Activated T-cell treated with anti-CD3 and anti-CD28 coated beads, Interleukin-2, amount 50 U/mL, for 4 hours (primary cell): ENCODE data around the gene SCO1. TPM values are rescaled to one million over a fixed set of nuclear protein-coding genes. Genes with fewer than 3 reads are reported as not detected.
"Not testable (repeated sequence)": the region's sequence is repeated elsewhere in the genome, so short reads cannot be mapped to it uniquely, and the experiment has no call there.

Experiments
- ATAC-seq, 2 donors: fragments of 200-7000 bp; cut with Tn5 transposase; one replicate each; pipeline ENCODE4 v1.10.0; 2021
- DNase-seq: peaks from one replicate; pipeline ENCODE4 v3.0.0-alpha.2; 2020
- H3K27me3 Mint-ChIP-seq: one replicate; pipeline ENCODE4 v1.8.0; 2021; ENCODE audit warnings: low read depth, mixed read lengths
- H3K36me3 Mint-ChIP-seq: one replicate; pipeline ENCODE4 v1.8.0; 2022; ENCODE audit warnings: mixed read lengths; ENCODE audit not compliant: insufficient read depth
- H3K4me1 Mint-ChIP-seq: one replicate; pipeline ENCODE4 v1.8.0; 2021; ENCODE audit warnings: low read depth, mixed read lengths
- H3K4me3 Mint-ChIP-seq: one replicate; pipeline ENCODE4 v1.8.0; 2021; ENCODE audit warnings: mild to moderate bottlenecking, moderate library complexity, mixed read lengths
- H3K9me3 Mint-ChIP-seq: one replicate; pipeline ENCODE4 v1.8.0; 2021; ENCODE audit warnings: mixed read lengths
- total RNA-seq, 3 donors: library from RNA; stranded (reverse); gene quantifications; one replicate each; pipeline ENCODE4 v1.2.1, GENCODE V29; 2021

SCO1 gene
- total RNA-seq, 3 donors from 2014 or later, result 54.7 to 56.2 (median 55.7) TPM

DNA sequence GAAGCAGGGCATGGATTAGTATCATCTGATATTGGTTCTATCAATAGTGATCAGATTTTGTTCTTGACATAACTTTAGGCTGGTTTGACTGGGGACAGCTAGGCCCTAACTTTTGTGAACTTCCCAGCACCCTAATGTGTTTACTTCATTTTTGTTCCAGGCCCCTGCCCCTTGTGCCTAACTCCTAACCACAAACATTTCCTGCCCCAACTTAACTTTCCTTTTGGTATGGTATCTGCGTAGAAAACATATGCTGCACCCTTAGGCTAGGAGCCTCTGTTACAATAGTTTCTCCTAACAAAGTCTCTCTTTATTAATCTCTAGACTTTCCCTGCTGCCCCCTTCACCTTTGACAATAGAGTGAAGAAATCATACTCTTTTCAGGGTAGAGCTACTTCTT is 2.5 kb upstream of the SCO1 start:
- H3K4me1 Mint-ChIP-seq, result peaks cover 66% of the 10 kb centered on the region
- H3K4me3 Mint-ChIP-seq, result peak overlapping the region; percentile 68
- DNase-seq, result no peak
- no peak for ATAC-seq
- H3K36me3 Mint-ChIP-seq, result peaks cover 6% of the 10 kb centered on the region
- no peaks in the 10 kb centered on the region for H3K27me3 Mint-ChIP-seq
- no peaks in the 10 kb centered on the region for H3K9me3 Mint-ChIP-seq

DNA sequence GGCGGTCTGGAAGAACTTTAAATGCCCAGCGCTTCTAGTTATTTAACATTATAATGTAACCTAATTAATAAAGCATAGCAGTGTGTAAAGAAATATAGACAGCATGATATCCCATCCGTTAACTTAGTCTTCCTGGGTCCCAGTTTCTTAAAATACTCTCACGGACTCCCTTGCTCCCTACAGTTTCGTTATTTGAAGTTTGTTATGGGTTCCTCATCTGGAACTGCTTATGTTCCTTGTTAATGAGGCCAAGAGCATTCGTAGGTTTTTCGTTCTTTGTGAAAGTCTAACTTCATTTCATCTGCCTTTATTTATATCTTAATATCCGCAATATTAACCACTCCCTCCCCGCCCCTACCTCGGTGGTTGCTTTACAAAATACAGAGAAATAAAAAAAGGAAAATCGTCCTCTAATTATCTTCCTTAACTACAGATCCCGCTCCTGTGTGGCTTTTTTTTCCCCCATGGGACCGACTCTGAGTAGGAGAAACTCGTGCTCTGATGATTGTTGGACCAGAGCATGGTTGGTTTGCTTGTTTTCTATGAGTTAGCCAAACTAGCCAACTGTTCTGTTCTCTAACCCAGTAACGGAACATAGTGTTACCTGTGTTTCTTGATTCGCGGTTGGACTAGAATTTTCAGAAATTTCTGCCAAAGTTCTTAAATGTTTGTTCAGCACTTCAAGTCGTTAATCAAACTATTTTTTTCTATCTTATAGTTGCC is 924 bp upstream of the SCO1 start:
- Mint-ChIP-seq H3K4me3 (peak overlapping the region; percentile 98), H3K4me1 (peaks cover 62% of the 10 kb centered on the region), H3K27me3 (no peaks in the 10 kb centered on the region), H3K36me3 (peaks cover 13% of the 10 kb centered on the region), H3K9me3 (no peaks in the 10 kb centered on the region)
- DNase-seq, result no peak
- no peak for ATAC-seq

DNA sequence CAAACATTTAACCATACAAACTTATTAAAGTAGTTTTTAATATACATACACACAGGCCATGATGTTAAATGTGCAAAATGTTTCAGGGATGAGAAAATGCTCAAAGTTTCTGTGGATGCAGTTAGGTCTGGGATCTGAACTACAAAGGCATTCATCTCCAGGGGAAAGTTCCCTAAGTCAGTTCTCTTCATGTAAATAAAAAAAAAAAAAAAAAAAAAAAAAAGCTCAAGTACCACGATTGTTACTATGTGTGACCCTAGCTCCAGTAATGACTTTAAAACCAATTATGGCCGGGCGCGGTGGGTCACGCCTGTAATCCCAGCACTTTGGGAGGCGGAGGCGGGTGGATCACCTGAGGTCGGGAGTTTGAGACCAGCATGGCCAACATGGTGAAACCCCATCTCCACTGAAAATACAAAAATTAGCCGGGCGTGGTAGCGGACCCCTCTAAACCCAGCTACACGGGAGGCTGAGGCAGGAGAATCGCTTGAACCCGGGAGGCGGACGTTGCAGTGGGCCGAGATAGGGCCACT is 1.4 kb downstream of the SCO1 start:
- Mint-ChIP-seq H3K4me3 (peak overlapping the region; percentile 98), H3K4me1 (peaks cover 46% of the 10 kb centered on the region), H3K36me3 (peaks cover 20% of the 10 kb centered on the region)
- H3K27me3 Mint-ChIP-seq, ATAC-seq, DNase-seq, H3K9me3 Mint-ChIP-seq: not testable (repeated sequence)

DNA sequence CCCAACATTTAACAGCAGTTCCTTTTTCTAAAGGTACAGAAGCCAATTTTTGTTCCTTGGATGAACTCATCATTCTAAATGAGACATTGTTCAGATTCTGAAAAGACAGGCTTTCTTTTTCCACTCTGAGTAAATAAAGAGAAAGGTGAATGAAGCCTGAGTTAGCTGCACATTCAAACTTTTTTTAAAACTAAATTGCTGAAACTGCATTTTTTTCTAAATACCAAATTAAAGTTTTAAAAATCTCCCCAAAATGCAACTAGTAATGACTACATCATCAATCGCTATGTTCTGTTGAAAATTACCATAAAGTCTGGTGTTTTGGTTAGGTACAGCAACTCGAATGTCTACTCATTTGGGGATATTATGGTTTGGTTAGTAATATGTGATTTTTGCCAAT is 9.8 kb downstream of the SCO1 start:
- no peaks in the 10 kb centered on the region for H3K9me3 Mint-ChIP-seq
- ATAC-seq, result no peak

DNA sequence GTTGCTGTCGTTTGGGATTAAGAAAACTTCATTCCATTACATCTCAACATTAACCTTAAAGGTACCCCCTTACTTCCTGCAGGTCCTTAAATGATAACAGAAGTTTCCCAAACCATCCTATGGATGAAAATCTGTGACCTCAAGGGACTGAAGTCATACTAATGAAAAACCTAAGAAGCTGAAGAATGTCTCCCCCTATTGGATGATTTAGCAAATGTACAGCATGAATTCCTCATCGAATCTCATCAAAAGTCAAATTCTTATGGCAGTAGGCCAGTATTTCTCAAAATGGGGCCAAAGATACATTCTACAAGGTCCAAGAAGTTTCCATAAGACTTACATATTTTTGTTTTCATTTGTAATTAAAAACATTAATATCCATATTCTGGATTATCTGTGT is 13.5 kb downstream of the SCO1 start:
- DNase-seq (no peak), ATAC-seq (no peak)
- Mint-ChIP-seq H3K4me1 (peaks cover 4% of the 10 kb centered on the region), H3K4me3 (no peak overlapping the region), H3K36me3 (peaks cover 53% of the 10 kb centered on the region), H3K27me3 (no peaks in the 10 kb centered on the region), H3K9me3 (no peaks in the 10 kb centered on the region)

More for the DNA sequence above, 9.8 kb downstream of the SCO1 start:
- no peaks in the 10 kb centered on the region for H3K27me3 Mint-ChIP-seq
- no peak for DNase-seq
- no peak overlapping the region for H3K4me3 Mint-ChIP-seq
- peaks cover 21% of the 10 kb centered on the region for H3K4me1 Mint-ChIP-seq
- H3K36me3 Mint-ChIP-seq, result peaks cover 51% of the 10 kb centered on the region

DNA sequence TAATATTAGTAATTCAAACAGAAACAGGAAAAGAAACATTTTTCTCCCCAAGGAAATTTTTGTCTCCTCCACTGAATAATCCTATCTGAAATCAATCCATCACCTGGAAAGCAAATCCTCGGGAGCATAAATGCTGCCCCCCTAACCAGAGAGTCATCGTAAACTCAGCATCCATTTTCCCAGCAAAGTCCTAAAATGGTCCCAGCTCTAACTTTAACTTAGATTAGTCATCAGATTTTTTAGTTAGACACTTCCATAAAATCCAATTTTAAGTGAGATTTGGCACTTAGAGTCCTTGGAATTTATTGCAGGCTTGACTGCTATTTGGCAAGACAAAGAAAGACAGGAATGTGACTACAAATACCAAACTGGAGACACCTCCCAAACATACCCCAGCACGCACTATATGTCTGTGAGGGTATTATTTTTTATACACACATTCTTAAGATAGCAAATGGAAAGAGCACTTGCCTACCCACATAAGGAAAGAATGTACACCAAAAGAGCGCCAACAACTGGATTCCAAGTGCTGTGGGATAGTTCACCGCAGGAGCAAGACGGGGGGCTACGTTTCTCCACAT is 15.4 kb downstream of the SCO1 start:
- ATAC-seq, result no peak
- Mint-ChIP-seq H3K27me3 (no peaks in the 10 kb centered on the region), H3K4me3 (no peak overlapping the region), H3K36me3 (peaks cover 54% of the 10 kb centered on the region), H3K9me3 (no peaks in the 10 kb centered on the region), H3K4me1 (no peaks in the 10 kb centered on the region)
- no peak for DNase-seq

DNA sequence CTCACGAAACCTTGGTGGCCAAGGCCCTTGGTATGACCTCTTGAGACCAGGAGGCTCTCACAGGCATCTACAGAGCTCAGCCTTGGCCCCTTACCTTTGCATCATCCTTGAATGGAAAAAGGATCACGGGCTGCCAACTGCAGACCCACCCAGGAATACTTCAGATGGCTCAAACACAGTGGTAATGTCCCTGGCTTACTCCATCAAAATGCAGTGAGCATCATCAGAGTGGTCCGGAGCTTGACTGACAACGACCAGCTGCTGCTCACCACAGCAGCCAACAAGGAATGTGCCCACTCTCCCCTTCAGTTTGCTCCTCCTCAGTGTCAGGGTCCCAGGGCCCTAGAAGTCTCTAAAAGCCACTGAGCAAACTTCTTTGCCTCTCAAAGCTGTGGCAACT is 22.6 kb downstream of the SCO1 start:
- Mint-ChIP-seq H3K36me3 (peaks cover 15% of the 10 kb centered on the region), H3K4me1 (no peaks in the 10 kb centered on the region), H3K27me3 (no peaks in the 10 kb centered on the region), H3K4me3 (no peak overlapping the region), H3K9me3 (no peaks in the 10 kb centered on the region)
- no peak for ATAC-seq
- DNase-seq, result no peak

DNA sequence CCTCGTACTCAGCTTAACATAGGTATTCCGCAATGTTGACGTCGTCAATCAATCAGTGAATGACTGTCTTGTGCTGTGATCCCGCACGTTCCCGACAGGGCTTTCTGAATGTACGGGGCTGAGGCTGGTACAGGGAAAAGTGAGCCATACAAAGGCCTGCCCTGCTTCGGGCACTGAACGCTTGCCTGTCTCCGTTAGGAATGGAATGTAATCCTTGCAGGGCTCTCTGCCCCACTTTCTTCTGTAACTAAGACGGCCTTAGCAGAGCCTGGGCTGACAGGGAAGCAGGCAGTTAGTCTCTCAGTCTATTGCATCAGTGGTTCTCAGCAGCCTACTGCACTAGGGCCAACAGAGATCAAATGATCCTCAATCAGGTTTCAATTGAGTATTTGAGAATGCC is 24.0 kb downstream of the SCO1 start:
- ATAC-seq (no peak), DNase-seq (no peak)
- Mint-ChIP-seq H3K4me3 (no peak overlapping the region), H3K4me1 (no peaks in the 10 kb centered on the region), H3K9me3 (no peaks in the 10 kb centered on the region), H3K36me3 (peaks cover 10% of the 10 kb centered on the region), H3K27me3 (no peaks in the 10 kb centered on the region)

DNA sequence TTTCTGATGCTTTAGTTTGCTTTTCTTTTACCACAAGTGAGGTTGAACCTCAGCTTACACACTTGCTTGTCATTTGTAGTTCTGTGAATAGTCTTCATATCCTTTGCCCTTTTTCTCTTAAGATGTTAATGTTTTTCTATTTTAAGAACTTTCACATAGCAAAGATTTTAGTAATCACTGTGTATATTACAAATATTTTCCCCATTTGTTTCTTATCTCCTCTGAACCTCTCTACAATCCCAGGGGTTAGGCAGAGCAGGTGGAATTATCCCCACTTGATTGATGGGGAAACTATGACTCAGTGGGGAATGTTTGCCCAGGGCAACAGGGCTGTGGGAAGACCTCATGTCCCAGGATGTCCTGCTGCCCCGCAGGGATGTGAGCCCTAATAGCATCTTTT is 28.6 kb downstream of the SCO1 start:
- Mint-ChIP-seq H3K4me1 (no peaks in the 10 kb centered on the region), H3K9me3 (no peaks in the 10 kb centered on the region), H3K4me3 (no peak overlapping the region), H3K36me3 (no peaks in the 10 kb centered on the region), H3K27me3 (no peaks in the 10 kb centered on the region)
- no peak for ATAC-seq
- DNase-seq, result no peak

DNA sequence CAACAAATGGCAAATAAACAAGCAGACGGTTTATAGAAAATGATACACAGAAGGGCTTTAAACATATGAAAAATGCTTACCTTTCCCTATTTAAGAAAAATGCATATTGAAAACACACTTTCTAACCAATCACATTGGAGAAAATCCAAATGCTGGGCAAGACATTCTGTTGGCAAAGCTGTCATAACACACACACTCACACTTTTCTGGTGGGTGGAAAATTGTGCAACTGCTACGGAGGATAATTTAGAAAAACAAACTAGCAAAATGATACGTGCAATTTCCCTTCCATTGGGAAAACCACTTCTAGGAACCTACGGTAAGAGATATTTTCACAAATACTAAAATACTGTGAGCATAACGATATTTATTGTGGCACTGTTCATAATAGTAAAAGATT is 30.4 kb downstream of the SCO1 start:
- no peaks in the 10 kb centered on the region for H3K4me1 Mint-ChIP-seq
- ATAC-seq, result no peak
- H3K27me3 Mint-ChIP-seq, result no peaks in the 10 kb centered on the region
- peaks cover 3% of the 10 kb centered on the region for H3K36me3 Mint-ChIP-seq
- no peak overlapping the region for H3K4me3 Mint-ChIP-seq
- no peaks in the 10 kb centered on the region for H3K9me3 Mint-ChIP-seq
- DNase-seq, result no peak

DNA sequence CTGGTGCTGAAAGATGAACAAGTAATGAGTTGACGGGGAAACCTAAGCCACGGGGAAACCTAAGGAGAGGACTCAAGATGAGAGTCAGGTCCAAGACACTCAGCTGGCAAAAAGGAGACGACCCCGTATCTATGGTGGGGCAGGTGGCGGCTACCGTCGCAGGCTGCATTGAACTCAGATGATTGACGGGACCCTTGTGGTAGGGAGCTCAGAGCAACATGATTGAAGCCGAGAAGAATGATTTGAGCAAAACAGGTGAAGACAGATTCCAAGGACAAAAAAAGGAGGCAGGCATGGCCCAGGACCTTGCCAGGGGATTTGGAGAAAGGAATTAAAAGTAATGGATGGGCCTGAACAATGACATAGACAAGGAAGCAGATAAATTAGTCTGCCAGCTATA is 32.8 kb downstream of the SCO1 start:
- Mint-ChIP-seq H3K36me3 (peaks cover 7% of the 10 kb centered on the region), H3K27me3 (no peaks in the 10 kb centered on the region), H3K4me1 (no peaks in the 10 kb centered on the region), H3K9me3 (no peaks in the 10 kb centered on the region), H3K4me3 (no peak overlapping the region)
- DNase-seq, result no peak
- ATAC-seq, result no peak

DNA sequence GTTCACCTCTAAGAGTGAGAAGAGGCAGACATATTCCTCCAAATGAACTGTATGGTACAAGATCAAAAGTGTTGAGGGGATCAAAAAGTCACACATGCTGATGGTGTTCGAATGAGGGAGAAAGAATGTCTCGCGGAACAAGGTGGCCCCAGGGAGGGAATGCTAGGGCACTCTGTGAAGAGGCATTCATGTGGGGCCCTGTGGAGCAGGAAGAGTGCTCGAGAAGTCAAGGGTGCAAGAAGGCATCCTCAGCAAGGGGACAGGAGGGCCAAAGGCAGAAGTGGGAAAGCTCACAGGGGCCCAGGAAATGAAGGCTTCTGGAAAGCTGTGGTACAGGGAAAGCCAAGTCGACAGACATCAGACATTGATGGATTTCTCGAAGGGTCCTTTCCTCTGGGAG is 34.1 kb downstream of the SCO1 start:
- peaks cover 14% of the 10 kb centered on the region for H3K36me3 Mint-ChIP-seq
- no peaks in the 10 kb centered on the region for H3K27me3 Mint-ChIP-seq
- H3K4me1 Mint-ChIP-seq, result no peaks in the 10 kb centered on the region
- no peaks in the 10 kb centered on the region for H3K9me3 Mint-ChIP-seq
- DNase-seq, result no peak
- no peak overlapping the region for H3K4me3 Mint-ChIP-seq
- no peak for ATAC-seq

DNA sequence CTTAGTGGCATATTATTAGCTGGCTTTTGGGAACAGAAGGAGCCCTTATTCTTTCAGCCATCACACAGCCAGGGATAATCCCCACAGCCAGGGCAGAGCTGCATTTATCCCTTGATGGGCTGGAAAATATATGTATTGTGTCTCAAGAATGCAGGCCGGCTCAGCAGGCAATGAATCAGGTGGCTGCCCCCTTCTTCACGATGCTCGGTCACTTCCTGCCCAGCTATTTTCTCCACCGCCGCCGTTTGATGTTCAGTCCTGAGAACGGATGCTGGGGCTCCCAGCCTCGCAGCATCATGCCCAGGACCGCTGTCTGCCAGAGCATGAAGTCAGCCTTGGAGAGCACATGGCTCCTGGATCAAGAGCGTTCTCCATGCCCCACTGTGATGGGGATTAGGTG is 35.9 kb downstream of the SCO1 start:
- no peak overlapping the region for H3K4me3 Mint-ChIP-seq
- ATAC-seq (no peak), DNase-seq (no peak)
- no peaks in the 10 kb centered on the region for H3K4me1 Mint-ChIP-seq
- peaks cover 14% of the 10 kb centered on the region for H3K36me3 Mint-ChIP-seq
- no peaks in the 10 kb centered on the region for H3K9me3 Mint-ChIP-seq
- H3K27me3 Mint-ChIP-seq, result no peaks in the 10 kb centered on the region

DNA sequence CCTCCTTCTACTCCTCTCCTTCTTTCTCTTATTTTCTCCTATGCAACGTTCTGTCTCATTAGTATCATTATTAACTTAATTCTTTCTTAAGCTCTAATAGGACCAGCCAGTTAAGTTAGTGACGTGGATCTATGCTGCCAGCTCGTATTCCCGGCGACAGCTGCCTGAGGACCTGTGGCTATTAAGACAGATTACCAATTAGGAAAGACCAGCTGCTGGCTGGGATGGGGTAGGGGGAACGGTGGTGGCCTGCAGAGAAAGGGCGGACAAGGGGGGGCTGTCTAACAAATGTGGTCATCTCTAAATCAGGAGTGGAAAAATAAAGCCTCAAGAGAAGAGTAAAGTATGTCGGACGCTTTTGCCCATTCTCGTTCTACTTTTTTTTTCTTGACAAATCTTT is 39.5 kb downstream of the SCO1 start:
- no peak for ATAC-seq
- no peak for DNase-seq
- Mint-ChIP-seq H3K36me3 (peaks cover 16% of the 10 kb centered on the region), H3K4me1 (peaks cover 13% of the 10 kb centered on the region), H3K4me3 (no peak overlapping the region), H3K27me3 (no peaks in the 10 kb centered on the region), H3K9me3 (no peaks in the 10 kb centered on the region)

DNA sequence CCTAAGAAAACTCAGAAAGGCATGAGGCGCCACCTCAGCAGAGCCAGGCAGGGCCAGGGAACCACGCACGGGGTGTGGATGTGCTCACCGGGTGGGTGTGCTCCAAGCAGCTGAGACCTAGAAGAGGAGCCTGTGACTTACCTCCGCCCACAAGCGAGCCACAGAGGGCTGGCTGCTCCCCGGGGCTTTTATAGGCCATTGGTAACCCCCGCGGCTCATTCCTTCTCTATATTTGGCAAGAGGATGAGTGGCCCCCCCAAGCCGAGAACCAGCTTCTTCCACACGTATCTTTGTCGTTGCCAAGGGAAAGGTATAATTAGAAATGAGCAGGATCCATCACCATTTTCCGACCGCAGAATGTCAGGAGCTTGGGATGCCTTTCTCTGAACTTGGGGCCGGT is 40.2 kb downstream of the SCO1 start, which contains the start of gene MYH3:
MYH3 (minus strand) TSS at position 162 of the 400 bp plus-strand sequence. CDS start 2,245 bp downstream, outside the sequence.
- Mint-ChIP-seq H3K4me3 (no peak within 1 kb of the TSS), H3K36me3 (peaks cover 16% of the 10 kb centered on the region), H3K4me1 (peaks cover 15% of the 10 kb centered on the region), H3K9me3 (no peaks in the 10 kb centered on the region), H3K27me3 (no peaks in the 10 kb centered on the region)
- ATAC-seq (no peak), DNase-seq (no peak)
